BE2C (cell line): ENCODE results near the gene KCTD19.

Experiments used
- DNase-seq: peaks from one replicate; pipeline ENCODE4 v3.0.0-alpha.2; 2020
- H3K27me3 ChIP-seq: fragments of 250-450 bp; sonication (Bioruptor Pico); 2 replicates; pipeline ENCODE4 v1.5.1; 2020; ENCODE audit warnings: mild to moderate bottlenecking
- H3K36me3 ChIP-seq: fragments of 250-450 bp; sonication (Bioruptor Pico); 2 replicates; pipeline ENCODE4 v1.5.1; 2020; ENCODE audit warnings: mild to moderate bottlenecking
- H3K4me1 ChIP-seq: fragments of 250-450 bp; sonication (Bioruptor Pico); 2 replicates; pipeline ENCODE4 v1.5.1; 2020
- H3K4me3 ChIP-seq: 2 replicates; pipeline ENCODE4 v1.5.1; 2011; ENCODE audit warnings: low read depth, low read length
- H3K9me3 ChIP-seq: fragments of 250-450 bp; sonication (Bioruptor Pico); 2 replicates; pipeline ENCODE4 v1.5.1; 2020
- CTCF ChIP-seq: IDR thresholded peaks from 2 replicates; pipeline ENCODE4 v1.5.1; 2012; ENCODE audit warnings: mild to moderate bottlenecking, low read depth, low read length

KCTD19 gene

GRCh38 chr16:67287960-67288359 is 38.6 kb downstream of the KCTD19 start:
- no peaks in the 10 kb centered on the region for H3K36me3 ChIP-seq
- no peaks in the 10 kb centered on the region for H3K27me3 ChIP-seq
- no peaks in the 10 kb centered on the region for H3K4me1 ChIP-seq
- no peak overlapping the region for H3K4me3 ChIP-seq
- no peak for DNase-seq
- no peaks in the 10 kb centered on the region for H3K9me3 ChIP-seq
- TF ChIP-seq CTCF: no peak

DNA sequence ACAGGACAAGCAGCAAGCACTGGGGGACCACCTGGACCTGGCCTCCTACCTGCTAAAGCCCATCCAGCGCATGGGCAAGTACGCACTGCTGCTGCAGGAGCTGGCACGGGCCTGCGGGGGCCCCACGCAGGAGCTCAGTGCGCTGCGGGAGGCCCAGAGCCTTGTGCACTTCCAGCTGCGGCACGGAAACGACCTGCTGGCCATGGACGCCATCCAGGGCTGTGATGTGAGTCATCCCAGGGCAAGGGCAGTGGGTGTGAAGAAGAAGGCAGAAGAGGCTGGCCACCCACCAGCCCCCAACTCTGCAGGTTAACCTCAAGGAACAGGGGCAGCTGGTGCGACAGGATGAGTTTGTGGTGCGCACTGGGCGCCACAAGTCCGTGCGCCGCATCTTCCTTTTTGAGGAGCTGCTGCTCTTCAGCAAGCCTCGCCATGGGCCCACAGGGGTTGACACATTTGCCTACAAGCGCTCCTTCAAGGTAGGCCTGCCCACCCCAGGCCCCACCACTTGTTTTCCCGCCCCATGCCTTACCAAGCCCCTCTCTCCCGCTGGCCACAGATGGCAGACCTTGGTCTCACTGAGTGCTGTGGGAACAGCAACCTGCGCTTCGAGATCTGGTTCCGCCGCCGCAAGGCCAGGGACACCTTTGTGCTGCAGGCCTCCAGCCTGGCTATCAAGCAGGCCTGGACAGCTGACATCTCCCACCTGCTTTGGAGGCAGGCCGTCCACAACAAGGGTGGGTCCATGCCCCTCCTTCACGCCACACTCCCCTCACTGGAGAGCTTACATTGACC is 39.9 kb downstream of the KCTD19 start:
- H3K9me3 ChIP-seq: no peaks in the 10 kb centered on the region
- no peaks in the 10 kb centered on the region for H3K27me3 ChIP-seq
- no peak for DNase-seq
- H3K4me1 ChIP-seq: no peaks in the 10 kb centered on the region
- H3K4me3 ChIP-seq: no peak overlapping the region
- no peaks in the 10 kb centered on the region for H3K36me3 ChIP-seq
- TF ChIP-seq CTCF: no peak

- peak; percentile 80 for TF ChIP-seq CTCF
- peak; percentile 81 for DNase-seq
- no peaks in the 10 kb centered on the region for H3K27me3 ChIP-seq
Measured at GRCh38 chr16:67284699-67285646, 41.6 kb downstream of the KCTD19 start.

GRCh38 chr16:67283826-67284555 is 42.5 kb downstream of the KCTD19 start:
- H3K4me1 ChIP-seq: no peaks in the 10 kb centered on the region
- no peak for TF ChIP-seq CTCF
- no peaks in the 10 kb centered on the region for H3K27me3 ChIP-seq
- DNase-seq: no peak
- no peak overlapping the region for H3K4me3 ChIP-seq
- H3K36me3 ChIP-seq: no peaks in the 10 kb centered on the region
- no peaks in the 10 kb centered on the region for H3K9me3 ChIP-seq

More at GRCh38 chr16:67284699-67285646, 41.6 kb downstream of the KCTD19 start:
- no peaks in the 10 kb centered on the region for H3K4me1 ChIP-seq
- no peaks in the 10 kb centered on the region for H3K9me3 ChIP-seq
- H3K4me3 ChIP-seq: no peak overlapping the region
- no peaks in the 10 kb centered on the region for H3K36me3 ChIP-seq

DNA sequence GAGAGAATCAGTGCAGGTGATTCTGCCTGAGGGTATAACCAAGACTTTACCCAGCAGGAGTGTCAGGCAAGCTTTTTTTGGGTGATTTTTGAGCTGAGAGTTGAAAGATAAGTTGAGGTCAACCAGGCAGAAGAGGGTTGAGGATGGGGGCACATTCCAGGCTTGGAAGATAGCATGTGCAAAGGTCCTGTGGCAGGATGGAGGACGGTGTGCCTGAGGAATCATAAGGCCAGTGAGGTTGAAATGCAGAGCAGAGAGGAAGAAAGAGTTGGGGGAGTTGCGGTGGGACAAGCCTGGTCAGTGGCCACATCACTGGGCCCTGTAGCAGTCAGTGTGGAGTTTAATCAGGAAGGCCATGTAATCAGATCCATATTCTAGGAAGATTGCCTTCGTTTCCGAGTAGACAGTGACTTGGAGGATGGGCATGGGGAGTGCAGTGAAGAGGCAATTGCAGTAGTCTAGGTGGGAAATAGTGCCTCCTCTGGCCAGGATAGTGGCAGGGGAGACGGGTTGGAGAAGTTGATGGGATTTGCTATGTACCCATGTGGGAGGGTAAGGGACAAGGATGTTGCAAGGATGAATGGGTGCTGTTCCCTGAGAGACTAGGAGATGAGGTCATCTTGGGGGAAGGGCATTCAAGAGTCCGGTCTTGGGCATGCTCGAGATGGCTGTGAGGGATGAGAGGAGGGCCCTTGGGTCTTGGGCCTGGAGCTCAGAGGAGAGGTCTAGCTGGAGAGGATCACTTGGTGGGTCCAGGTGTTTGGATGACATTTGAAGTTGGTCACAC is 43.3 kb downstream of the KCTD19 start:
- Histone ChIP-seq H3K9me3 (no peaks in the 10 kb centered on the region), H3K27me3 (no peaks in the 10 kb centered on the region), H3K36me3 (no peaks in the 10 kb centered on the region), H3K4me1 (no peaks in the 10 kb centered on the region), H3K4me3 (no peak overlapping the region)
- DNase-seq: no peak
- no peak for TF ChIP-seq CTCF
